K562 (cell line): ENCODE results near the gene ZDHHC8. TPM values are rescaled to one million over a fixed set of nuclear protein-coding genes. Genes with fewer than 3 reads are reported as not detected.

Experiments used
- SUPT5H ChIP-seq: fragments of 450-650 bp; IDR thresholded peaks from 2 replicates; pipeline ENCODE4 v1.6.1; 2016
- ZNF76 ChIP-seq: fragments of 250-450 bp; sonication (Bioruptor Pico); IDR thresholded peaks from 2 replicates; pipeline ENCODE4 v1.4.0; 2020; ENCODE audit warnings: mild to moderate bottlenecking, moderate library complexity, borderline replicate concordance
- polyA plus RNA-seq, 8 experiments: library from polyadenylated mRNA; depleted of rRNA in 4 of 8; stranded (reverse) in 5 of 8; unstranded in 3 of 8; fragments of >200 nt; fragmentation: Nextera tagmentation in 2 of 8; fragmentation: Illumina TruSeq in 1 of 8; extraction: Ambion mirVana in 2 of 8; extraction: Trizol in 1 of 8; gene quantifications; 2 replicates each; pipeline versions ENCODE4 v1.2.1 to v1.2.3, GENCODE V29; 2011 to 2014; ENCODE audit warnings: inconsistent platforms in 1 of 8, missing spikeins in 1 of 8
- total RNA-seq, 7 experiments: library from RNA; depleted of rRNA in 6 of 7; stranded (reverse); fragments of >200 nt in 6 of 7; fragmentation: Illumina TruSeq in 2 of 7; extraction: Trizol in 2 of 7; gene quantifications; 2 replicates each; pipeline versions ENCODE4 v1.2.1 to v1.2.3, GENCODE V29; 2011 to 2021; ENCODE audit warnings: low replicate concordance in 1 of 7
- TF ChIP-seq, protein P1 (sequence below), 2 experiments: fragments of 450-650 bp; IDR thresholded peaks; 2 replicates each; pipeline ENCODE4 v1.6.1; 2016; ENCODE audit warnings: mild to moderate bottlenecking in 2 of 2, borderline replicate concordance in 1 of 2, low read depth in 1 of 2, moderate library complexity in 1 of 2
- TF ChIP-seq, protein P2 (sequence below): sonication (generic); formaldehyde crosslinking; IDR thresholded peaks from 2 replicates; pipeline ENCODE4 v1.8.1; 2023; ENCODE audit warnings: mild to moderate bottlenecking, missing genetic modification reagents
- TF ChIP-seq, protein P3 (sequence below), 2 experiments: fragments of 450-650 bp; formaldehyde crosslinking in 1 of 2; IDR thresholded peaks; 2 replicates each; pipeline versions ENCODE4 v1.4.0 to v1.6.1; 2014 to 2020; ENCODE audit warnings: mild to moderate bottlenecking in 2 of 2, borderline replicate concordance in 1 of 2, low read depth in 1 of 2

The ZDHHC8 gene
- total and polyA plus RNA-seq, 9 of the 15 experiments (the other 6 are each of a cell fraction or from before 2014, with no cell fraction given) = 0.04 to 109 (median 16.4) TPM

DNA sequence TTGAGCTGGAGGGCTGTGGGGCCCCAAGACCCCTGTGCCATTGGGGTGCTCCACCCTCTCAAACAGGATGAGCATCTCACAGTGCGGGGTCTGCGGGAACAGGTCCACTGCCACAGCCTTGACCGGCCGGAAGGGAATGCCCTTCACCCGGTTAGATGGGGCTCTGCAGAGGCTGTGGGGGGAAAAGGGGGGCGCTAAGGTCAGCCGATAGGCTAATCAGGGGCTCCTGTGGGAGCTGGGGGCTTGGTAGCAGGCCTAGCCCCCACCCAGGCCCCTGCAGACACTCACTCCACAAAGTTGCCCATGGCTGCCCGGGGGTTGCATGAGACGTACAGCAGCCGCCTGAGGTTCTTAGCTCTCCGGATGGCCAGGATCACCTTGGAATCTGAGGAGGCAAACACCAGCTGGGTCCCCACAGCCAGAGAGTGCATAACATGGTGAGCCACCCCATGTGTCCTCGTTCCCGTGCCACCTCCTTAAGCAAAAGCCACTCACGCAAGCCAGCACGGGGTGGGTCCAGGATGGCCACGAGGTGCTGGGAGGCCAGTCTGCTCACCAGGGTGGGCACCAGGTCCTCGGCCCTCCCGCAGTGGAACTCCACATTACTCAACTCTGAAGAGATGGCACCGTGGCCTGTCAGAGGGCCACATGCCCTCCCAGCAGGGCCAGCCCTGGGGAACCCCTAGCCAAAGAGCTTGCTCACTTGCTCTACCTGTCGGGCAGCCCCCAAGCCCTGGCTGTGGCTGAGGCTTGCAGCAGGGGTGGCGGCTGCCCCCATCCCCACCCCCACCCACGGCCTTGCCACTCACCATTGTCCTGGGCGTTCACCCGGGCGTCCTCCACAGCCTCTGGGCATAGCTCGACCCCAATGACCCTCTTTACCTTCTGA is 18.7 kb upstream of the ZDHHC8 start (continued):
- TF ChIP-seq, protein P1, sequence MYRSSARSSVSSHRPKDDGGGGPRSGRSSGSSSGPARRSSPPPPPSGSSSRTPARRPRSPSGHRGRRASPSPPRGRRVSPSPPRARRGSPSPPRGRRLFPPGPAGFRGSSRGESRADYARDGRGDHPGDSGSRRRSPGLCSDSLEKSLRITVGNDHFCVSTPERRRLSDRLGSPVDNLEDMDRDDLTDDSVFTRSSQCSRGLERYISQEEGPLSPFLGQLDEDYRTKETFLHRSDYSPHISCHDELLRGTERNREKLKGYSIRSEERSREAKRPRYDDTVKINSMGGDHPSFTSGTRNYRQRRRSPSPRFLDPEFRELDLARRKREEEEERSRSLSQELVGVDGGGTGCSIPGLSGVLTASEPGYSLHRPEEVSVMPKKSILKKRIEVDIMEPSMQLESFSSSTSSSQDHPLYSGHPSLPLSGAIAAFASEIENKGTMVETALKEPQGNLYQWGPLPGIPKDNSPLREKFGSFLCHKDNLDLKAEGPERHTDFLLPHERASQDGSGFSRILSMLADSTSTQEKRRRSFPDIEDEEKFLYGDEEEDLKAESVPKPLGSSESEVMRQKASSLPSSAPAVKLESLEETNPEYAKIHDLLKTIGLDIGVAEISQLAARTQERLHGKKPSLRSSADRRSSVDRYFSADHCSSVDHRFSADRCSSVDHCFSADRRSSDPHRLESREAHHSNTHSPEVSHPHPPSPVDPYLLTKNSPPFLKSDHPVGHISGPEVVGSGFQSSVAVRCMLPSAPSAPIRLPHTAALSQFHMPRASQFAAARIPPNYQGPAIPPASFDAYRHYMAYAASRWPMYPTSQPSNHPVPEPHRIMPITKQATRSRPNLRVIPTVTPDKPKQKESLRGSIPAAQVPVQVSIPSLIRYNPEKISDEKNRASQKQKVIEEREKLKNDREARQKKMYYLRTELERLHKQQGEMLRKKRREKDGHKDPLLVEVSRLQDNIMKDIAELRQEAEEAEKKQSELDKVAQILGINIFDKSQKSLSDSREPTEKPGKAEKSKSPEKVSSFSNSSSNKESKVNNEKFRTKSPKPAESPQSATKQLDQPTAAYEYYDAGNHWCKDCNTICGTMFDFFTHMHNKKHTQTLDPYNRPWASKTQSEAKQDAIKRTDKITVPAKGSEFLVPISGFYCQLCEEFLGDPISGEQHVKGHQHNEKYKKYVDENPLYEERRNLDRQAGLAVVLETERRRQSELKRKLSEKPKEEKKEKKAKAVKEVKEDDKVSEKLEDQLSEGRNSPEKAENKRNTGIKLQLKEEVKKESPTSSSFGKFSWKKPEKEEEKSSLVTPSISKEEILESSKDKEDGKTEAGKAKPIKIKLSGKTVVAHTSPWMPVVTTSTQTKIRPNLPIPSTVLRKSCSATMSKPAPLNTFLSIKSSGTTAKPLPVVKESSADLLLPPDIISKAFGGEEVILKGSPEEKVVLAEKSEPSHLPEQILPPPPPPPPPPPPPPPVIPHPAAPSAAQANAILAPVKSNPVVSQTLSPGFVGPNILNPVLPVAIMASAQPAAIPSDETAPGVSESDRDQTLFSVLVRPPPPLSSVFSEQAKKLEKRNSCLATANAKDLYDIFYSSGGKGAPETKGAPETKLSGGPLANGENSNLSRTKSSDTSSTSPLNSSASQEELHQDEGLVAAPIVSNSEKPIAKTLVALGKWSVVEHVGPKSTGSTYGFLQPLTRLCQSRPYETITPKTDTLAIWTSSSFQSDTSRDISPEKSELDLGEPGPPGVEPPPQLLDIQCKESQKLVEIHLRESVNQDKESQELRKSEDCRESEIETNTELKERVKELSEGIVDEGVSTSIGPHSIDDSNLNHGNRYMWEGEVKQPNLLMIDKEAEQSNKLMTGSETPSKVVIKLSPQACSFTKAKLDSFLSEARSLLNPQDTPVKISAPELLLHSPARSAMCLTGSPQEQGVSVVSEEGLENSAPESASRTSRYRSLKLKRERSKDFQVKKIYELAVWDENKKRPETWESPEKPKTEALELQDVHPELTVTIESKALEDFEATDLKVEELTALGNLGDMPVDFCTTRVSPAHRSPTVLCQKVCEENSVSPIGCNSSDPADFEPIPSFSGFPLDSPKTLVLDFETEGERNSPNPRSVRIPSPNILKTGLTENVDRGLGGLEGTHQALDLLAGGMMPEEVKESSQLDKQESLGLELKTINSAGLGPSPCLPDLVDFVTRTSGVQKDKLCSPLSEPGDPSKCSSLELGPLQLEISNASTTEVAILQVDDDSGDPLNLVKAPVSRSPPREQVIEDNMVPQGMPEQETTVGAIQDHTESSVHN (IDR thresholded peaks at IDR 0.05; ENCODE audit: borderline replicate concordance in 1 of 2, low read depth in 1 of 2) = no peak
- TF ChIP-seq SUPT5H (peak; percentile 12), ZNF76 (CRISPR knock-in tag) (0 out of 2 replicates have a peak, but pooled peaks have one; percentile 56)
- TF ChIP-seq, protein P2, sequence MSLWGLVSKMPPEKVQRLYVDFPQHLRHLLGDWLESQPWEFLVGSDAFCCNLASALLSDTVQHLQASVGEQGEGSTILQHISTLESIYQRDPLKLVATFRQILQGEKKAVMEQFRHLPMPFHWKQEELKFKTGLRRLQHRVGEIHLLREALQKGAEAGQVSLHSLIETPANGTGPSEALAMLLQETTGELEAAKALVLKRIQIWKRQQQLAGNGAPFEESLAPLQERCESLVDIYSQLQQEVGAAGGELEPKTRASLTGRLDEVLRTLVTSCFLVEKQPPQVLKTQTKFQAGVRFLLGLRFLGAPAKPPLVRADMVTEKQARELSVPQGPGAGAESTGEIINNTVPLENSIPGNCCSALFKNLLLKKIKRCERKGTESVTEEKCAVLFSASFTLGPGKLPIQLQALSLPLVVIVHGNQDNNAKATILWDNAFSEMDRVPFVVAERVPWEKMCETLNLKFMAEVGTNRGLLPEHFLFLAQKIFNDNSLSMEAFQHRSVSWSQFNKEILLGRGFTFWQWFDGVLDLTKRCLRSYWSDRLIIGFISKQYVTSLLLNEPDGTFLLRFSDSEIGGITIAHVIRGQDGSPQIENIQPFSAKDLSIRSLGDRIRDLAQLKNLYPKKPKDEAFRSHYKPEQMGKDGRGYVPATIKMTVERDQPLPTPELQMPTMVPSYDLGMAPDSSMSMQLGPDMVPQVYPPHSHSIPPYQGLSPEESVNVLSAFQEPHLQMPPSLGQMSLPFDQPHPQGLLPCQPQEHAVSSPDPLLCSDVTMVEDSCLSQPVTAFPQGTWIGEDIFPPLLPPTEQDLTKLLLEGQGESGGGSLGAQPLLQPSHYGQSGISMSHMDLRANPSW (CRISPR knock-in tag) = peak; percentile 83; the same call in 1 of the 2 replicates
- TF ChIP-seq, protein P3, sequence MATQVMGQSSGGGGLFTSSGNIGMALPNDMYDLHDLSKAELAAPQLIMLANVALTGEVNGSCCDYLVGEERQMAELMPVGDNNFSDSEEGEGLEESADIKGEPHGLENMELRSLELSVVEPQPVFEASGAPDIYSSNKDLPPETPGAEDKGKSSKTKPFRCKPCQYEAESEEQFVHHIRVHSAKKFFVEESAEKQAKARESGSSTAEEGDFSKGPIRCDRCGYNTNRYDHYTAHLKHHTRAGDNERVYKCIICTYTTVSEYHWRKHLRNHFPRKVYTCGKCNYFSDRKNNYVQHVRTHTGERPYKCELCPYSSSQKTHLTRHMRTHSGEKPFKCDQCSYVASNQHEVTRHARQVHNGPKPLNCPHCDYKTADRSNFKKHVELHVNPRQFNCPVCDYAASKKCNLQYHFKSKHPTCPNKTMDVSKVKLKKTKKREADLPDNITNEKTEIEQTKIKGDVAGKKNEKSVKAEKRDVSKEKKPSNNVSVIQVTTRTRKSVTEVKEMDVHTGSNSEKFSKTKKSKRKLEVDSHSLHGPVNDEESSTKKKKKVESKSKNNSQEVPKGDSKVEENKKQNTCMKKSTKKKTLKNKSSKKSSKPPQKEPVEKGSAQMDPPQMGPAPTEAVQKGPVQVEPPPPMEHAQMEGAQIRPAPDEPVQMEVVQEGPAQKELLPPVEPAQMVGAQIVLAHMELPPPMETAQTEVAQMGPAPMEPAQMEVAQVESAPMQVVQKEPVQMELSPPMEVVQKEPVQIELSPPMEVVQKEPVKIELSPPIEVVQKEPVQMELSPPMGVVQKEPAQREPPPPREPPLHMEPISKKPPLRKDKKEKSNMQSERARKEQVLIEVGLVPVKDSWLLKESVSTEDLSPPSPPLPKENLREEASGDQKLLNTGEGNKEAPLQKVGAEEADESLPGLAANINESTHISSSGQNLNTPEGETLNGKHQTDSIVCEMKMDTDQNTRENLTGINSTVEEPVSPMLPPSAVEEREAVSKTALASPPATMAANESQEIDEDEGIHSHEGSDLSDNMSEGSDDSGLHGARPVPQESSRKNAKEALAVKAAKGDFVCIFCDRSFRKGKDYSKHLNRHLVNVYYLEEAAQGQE (IDR thresholded peaks at IDR 0.05; ENCODE audit: borderline replicate concordance) = no peak
- TF ChIP-seq, protein P3 (CRISPR knock-in tag; IDR thresholded peaks at IDR 0.05; ENCODE audit: low read depth) = 0 out of 2 replicates have a peak, but pooled peaks have one; percentile 26
